GM13977 (cell line): ENCODE results near the gene CCDC91.

Experiments
- DNase-seq: peaks from one replicate; pipeline ENCODE4 v3.0.0; 2012; ENCODE audit warnings: low spot score
- in situ Hi-C: fragments of 300-500 bp; cut with MboI; formaldehyde crosslinking; loops from one replicate; pipeline ENCODE4 v1.12.0; 2022; ENCODE audit warnings: low sequenced_read_pairs, low pct_unique_long_range_greater_than_20kb, mixed read lengths, inconsistent platforms; ENCODE audit not compliant: unreplicated experiment
- TF ChIP-seq, protein P1 (sequence below): IDR thresholded peaks from 2 replicates; pipeline ENCODE4 v1.5.1; 2012; ENCODE audit warnings: mild to moderate bottlenecking, control low read depth; ENCODE audit not compliant: insufficient read depth; ENCODE audit errors: extremely low read depth, missing control alignments

CCDC91 gene

DNA sequence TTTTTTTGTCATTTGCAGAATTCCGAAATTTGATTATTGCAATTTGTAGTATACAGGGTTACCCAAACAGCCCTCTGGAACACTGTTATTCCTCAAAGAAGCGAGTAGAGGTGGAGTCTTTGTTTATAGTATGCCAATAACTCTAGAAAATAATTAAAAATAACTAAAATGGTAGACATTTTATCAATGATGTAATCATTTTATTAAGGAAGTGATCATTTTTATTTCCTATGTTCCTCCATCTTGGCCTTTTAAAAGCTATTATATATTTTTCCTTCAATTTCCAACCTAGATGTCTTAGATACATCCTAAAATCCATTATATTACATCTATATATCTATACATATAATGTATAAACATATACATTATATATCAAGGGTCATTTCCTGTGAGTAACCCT is 106.0 kb downstream of the CCDC91 start:
- TF ChIP-seq, protein P1, sequence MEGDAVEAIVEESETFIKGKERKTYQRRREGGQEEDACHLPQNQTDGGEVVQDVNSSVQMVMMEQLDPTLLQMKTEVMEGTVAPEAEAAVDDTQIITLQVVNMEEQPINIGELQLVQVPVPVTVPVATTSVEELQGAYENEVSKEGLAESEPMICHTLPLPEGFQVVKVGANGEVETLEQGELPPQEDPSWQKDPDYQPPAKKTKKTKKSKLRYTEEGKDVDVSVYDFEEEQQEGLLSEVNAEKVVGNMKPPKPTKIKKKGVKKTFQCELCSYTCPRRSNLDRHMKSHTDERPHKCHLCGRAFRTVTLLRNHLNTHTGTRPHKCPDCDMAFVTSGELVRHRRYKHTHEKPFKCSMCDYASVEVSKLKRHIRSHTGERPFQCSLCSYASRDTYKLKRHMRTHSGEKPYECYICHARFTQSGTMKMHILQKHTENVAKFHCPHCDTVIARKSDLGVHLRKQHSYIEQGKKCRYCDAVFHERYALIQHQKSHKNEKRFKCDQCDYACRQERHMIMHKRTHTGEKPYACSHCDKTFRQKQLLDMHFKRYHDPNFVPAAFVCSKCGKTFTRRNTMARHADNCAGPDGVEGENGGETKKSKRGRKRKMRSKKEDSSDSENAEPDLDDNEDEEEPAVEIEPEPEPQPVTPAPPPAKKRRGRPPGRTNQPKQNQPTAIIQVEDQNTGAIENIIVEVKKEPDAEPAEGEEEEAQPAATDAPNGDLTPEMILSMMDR = no peak
- in situ Hi-C loops = no loop called here

GRCh38 chr12:28303192-28303591 is 112.9 kb downstream of the CCDC91 start:
- DNase-seq = no peak
- in situ Hi-C loops = no loop called here
- TF ChIP-seq, protein P1 = no peak

More for the DNA sequence above, 106.0 kb downstream of the CCDC91 start:
- DNase-seq = no peak

GRCh38 chr12:28306535-28306934 is 116.3 kb downstream of the CCDC91 start:
- no peak for DNase-seq
- TF ChIP-seq, protein P1 = no peak
- in situ Hi-C loops = no loop called here

- DNase-seq = no peak
- TF ChIP-seq, protein P1 = no peak
- in situ Hi-C loops = no loop called here
Observed at GRCh38 chr12:28308891-28309290, 118.6 kb downstream of the CCDC91 start.

GRCh38 chr12:28313631-28314030 is 123.4 kb downstream of the CCDC91 start:
- in situ Hi-C loops = no loop called here
- TF ChIP-seq, protein P1 = no peak
- no peak for DNase-seq

DNA sequence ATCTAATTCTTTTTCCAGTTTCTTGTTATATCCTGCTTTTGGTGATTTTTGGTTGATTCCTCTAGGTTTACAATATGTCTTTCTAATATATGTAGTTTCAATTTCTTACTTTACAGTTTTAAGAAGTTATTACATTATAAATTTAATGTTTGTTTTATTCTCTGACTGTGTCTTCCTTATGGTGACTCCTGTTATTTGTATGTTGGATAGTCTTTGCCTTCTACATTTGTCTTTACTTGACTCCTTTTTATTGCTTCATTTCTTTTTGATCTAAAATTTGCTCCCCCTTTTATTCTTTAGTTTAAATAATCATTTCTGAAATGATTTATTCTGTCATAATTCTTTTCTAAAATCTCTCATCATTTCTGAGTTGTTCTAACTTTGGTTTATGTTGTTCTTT is 125.8 kb downstream of the CCDC91 start:
- in situ Hi-C loops = no loop called here
- DNase-seq = no peak
- TF ChIP-seq, protein P1 = no peak

DNA sequence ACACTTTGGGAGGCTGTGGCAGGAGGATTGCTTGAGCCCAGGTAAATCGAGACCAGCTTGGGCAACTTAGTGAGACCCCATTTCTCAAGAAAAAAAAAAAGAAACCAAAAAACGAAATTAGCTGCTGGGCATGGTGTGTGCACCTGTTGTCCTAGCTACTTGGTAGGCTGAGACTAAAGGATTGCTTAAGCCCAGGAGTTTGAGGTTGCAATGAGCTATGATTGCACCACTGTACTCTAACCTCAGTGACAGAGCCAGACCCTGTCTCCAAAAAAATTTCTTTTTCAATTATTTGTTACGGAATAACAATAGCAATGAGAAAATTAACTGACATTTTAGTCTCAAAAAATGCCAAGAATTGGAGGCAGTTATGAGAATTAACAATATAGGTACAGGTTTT is 128.0 kb downstream of the CCDC91 start:
- TF ChIP-seq, protein P1 = no peak
- no peak for DNase-seq
- in situ Hi-C loops = no loop called here
